ENCODE results near the gene BANF1. TPM values are rescaled to one million over a fixed set of nuclear protein-coding genes. Genes with fewer than 3 reads are reported as not detected.

Gene BANF1
- total and polyA plus RNA-seq, 2 donors (not counting 1 experiment from before 2014, with no cell fraction given): 74.3 to 99.3 TPM

GRCh38 chr11:65968600-65969482 is 33.5 kb upstream of the BANF1 start:
- peak overlapping the region; percentile 26 for H3K27ac Mint-ChIP-seq
- no peak for TF ChIP-seq EZH2 (IDR thresholded peaks at IDR 0.05; ENCODE audit: borderline replicate concordance, insufficient read depth, low read depth, low read length, poor library complexity, severe bottlenecking)
- TF ChIP-seq CTCF (IDR thresholded peaks at IDR 0.05): no peak
- no peak for ATAC-seq (ENCODE audit: low read depth)

DNA sequence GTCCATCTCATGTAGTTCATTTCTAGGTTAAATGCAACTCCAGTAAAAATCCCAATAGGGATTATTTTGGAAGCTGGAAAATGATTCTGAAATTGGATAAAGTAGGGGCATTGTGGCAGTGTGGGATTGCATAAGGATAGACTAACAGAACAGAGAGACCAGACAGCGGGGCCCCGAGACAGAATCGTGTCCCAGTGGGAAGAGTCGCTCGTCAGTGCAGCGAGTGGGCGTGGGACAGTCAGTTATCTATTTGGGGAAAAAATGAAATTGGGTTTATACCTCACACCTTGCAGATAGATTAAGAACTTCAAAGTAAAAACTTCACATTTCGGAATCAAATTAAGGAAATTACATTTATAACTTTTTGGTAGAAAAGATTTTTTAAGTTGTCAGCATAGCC is 30.2 kb upstream of the BANF1 start:
- Histone ChIP-seq H3K79me2 (ENCODE audit: control insufficient read depth, insufficient read depth, low read length) (peaks cover 2% of the 10 kb centered on the region), H3K27me3 (replicated peaks in 1 of 4; ENCODE audit: control extremely low read depth in 1 of 4, control insufficient read depth in 3 of 4, insufficient read depth in 4 of 4, low read length in 3 of 4) (no peaks in the 10 kb centered on the region), H3K4me1 (ENCODE audit: control insufficient read depth in 2 of 2, insufficient read depth in 2 of 2, low read length in 2 of 2) (no peaks in the 10 kb centered on the region), H3K4me3 (ENCODE audit: control extremely low read depth in 1 of 5, extremely low read depth in 1 of 5, insufficient read depth in 1 of 5, low read depth in 2 of 5, low read length in 4 of 5) (no peak overlapping the region), H3K9me3 (ENCODE audit: control extremely low read depth in 1 of 3, control insufficient read depth in 2 of 3, insufficient read depth in 1 of 3, low read length in 2 of 3) (no peaks in the 10 kb centered on the region), H3K27ac (ENCODE audit: low read length in 2 of 2) (no peak overlapping the region), H2AFZ (ENCODE audit: insufficient read depth, low read depth, low read length, poor library complexity, severe bottlenecking) (no peak overlapping the region), H3K4me2 (replicated peaks; ENCODE audit: low read depth, low read length, poor library complexity, severe bottlenecking) (no peak overlapping the region), H4K20me1 (ENCODE audit: control insufficient read depth, insufficient read depth, low read length, poor library complexity, severe bottlenecking) (peaks cover 17% of the 10 kb centered on the region), H3K9ac (ENCODE audit: low read length) (no peak overlapping the region), H3K36me3 (replicated peaks in 1 of 2; ENCODE audit: control extremely low read depth in 1 of 2, control insufficient read depth in 1 of 2, extremely low read depth in 1 of 2, insufficient read depth in 2 of 2, low read length in 1 of 2) (peaks cover 3 to 59% of the 10 kb centered on the region in 2 experiments)
- H3K4me1 Mint-ChIP-seq: peaks cover 2% of the 10 kb centered on the region
- WGBS (ENCODE audit: insufficient coverage): 97% methylated on average over 3 of the region's 8 CpGs
- TF ChIP-seq EZH2 (IDR thresholded peaks at IDR 0.05; ENCODE audit: borderline replicate concordance, insufficient read depth, low read depth, low read length, poor library complexity, severe bottlenecking) (no peak), CTCF (IDR thresholded peaks at IDR 0.05) (no peak)
- no peaks in the 10 kb centered on the region for H3K9me3 Mint-ChIP-seq (ENCODE audit: insufficient read depth)
- no peaks in the 10 kb centered on the region for H3K27me3 Mint-ChIP-seq
- no peak overlapping the region for H3K27ac Mint-ChIP-seq
- DNase-seq: no peak
- ChIA-PET CTCF (interaction anchor here (0.8 to 3.4 kb wide), 5 partner anchors 16 to 87 kb away, joined by 3 to 11 read pairs (median 8); partner anchors contain the start of genes CCDC85B and FIBP), POLR2A (no interaction called here)
- intact Hi-C loops (cut with micrococcal nuclease): no loop called here
- ATAC-seq (ENCODE audit: low read depth): no peak
- no peak overlapping the region for H3K4me3 Mint-ChIP-seq

More at GRCh38 chr11:65968600-65969482, 33.5 kb upstream of the BANF1 start:
- Histone ChIP-seq H4K20me1 (ENCODE audit: control insufficient read depth, insufficient read depth, low read length, poor library complexity, severe bottlenecking) (peaks cover 45% of the 10 kb centered on the region), H3K79me2 (ENCODE audit: control insufficient read depth, insufficient read depth, low read length) (peaks cover 34% of the 10 kb centered on the region), H3K4me2 (replicated peaks; ENCODE audit: low read depth, low read length, poor library complexity, severe bottlenecking) (no peak overlapping the region), H3K27ac (ENCODE audit: low read length in 2 of 2) (no peak overlapping the region), H3K27me3 (replicated peaks in 1 of 4; ENCODE audit: control extremely low read depth in 1 of 4, control insufficient read depth in 3 of 4, insufficient read depth in 4 of 4, low read length in 3 of 4) (no peaks in the 10 kb centered on the region), H2AFZ (ENCODE audit: insufficient read depth, low read depth, low read length, poor library complexity, severe bottlenecking) (no peak overlapping the region), H3K36me3 (replicated peaks in 1 of 2; ENCODE audit: control extremely low read depth in 1 of 2, control insufficient read depth in 1 of 2, extremely low read depth in 1 of 2, insufficient read depth in 2 of 2, low read length in 1 of 2) (peaks cover 10 to 77% of the 10 kb centered on the region in 2 experiments), H3K9me3 (ENCODE audit: control extremely low read depth in 1 of 3, control insufficient read depth in 2 of 3, insufficient read depth in 1 of 3, low read length in 2 of 3) (no peaks in the 10 kb centered on the region), H3K4me1 (ENCODE audit: control insufficient read depth in 2 of 2, insufficient read depth in 2 of 2, low read length in 2 of 2) (peaks cover 2 to 4% of the 10 kb centered on the region in 2 donors), H3K4me3 (ENCODE audit: control extremely low read depth in 1 of 5, extremely low read depth in 1 of 5, insufficient read depth in 1 of 5, low read depth in 2 of 5, low read length in 4 of 5) (no peak overlapping the region), H3K9ac (ENCODE audit: low read length) (no peak overlapping the region)
- peaks cover 9% of the 10 kb centered on the region for H3K4me1 Mint-ChIP-seq
- CTCF ChIA-PET: interaction anchor here (1.6 kb wide), 2 partner anchors 79 to 84 kb away, joined by 4 read pairs; partner anchors contain the start of gene CCDC85B
- no peaks in the 10 kb centered on the region for H3K27me3 Mint-ChIP-seq
- no peaks in the 10 kb centered on the region for H3K9me3 Mint-ChIP-seq (ENCODE audit: insufficient read depth)
- POLR2A ChIA-PET: no interaction called here
- WGBS (ENCODE audit: insufficient coverage): 94% methylated on average over 11 of the region's 15 CpGs
- intact Hi-C loops (cut with micrococcal nuclease): no loop called here
- no peak overlapping the region for H3K4me3 Mint-ChIP-seq
- DNase-seq: no peak
